ENCODE data around the gene SATB1.

DNA sequence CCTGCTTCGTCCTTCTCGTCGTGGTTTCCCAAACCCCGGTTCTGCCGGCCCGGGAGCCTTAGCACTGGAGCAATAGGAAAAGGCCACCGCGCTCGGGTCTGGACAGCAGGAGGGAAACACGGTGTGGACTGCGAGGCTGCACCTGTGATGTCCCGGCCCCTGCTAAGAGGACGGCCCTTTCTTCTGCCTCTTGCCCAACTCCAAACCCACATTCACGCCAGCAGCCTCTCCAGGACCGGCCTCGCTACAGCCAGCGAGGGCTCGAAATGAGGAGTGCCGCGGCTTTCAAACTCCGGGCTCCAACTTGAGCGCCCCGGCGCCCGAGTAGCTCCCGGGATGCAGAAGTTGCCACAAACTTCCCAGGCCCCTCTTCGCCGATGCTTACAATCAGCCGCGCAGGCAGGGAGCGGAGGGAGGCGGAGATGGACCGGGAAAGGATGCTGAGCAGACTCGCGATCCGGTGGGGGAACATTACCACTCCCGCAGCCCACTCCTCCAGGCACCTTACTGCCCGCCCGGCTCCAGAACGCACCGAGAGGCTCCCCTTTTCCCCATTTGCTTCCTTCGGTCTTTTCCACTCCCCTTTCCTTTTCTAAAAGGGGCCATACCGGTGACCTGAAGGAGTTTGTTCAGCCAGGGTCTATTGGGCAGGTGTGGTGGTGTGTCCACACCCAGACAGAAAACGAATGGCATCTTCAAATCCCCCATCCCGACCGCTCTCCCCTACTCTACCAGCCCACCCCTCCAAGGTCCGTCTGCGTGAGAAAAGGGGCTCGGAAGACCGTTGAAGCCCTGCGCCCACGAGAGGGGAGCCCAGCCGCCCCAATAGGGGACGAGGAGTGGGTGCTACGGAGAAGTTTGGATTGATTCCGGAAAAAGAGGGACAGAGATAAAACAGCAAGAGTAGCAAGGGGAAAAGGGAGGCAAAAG is 18.8 kb upstream of the SATB1 start:
- TF ChIP-seq, protein P1, sequence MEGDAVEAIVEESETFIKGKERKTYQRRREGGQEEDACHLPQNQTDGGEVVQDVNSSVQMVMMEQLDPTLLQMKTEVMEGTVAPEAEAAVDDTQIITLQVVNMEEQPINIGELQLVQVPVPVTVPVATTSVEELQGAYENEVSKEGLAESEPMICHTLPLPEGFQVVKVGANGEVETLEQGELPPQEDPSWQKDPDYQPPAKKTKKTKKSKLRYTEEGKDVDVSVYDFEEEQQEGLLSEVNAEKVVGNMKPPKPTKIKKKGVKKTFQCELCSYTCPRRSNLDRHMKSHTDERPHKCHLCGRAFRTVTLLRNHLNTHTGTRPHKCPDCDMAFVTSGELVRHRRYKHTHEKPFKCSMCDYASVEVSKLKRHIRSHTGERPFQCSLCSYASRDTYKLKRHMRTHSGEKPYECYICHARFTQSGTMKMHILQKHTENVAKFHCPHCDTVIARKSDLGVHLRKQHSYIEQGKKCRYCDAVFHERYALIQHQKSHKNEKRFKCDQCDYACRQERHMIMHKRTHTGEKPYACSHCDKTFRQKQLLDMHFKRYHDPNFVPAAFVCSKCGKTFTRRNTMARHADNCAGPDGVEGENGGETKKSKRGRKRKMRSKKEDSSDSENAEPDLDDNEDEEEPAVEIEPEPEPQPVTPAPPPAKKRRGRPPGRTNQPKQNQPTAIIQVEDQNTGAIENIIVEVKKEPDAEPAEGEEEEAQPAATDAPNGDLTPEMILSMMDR (IDR thresholded peaks at IDR 0.05; ENCODE audit: low read length), result no peak
- no peak for TF ChIP-seq EZH2 (optimal IDR thresholded peaks at IDR 0.05; ENCODE audit: low read depth, low read length)
